GM19463 (cell line): ENCODE data around the gene CHFR.
"Not testable (repeated sequence)": the region's sequence is repeated elsewhere in the genome, so short reads cannot be mapped to it uniquely, and the experiment has no call there.

Experiments used
- ATAC-seq: cut with Tn5 transposase; IDR thresholded peaks from one replicate; pipeline ENCODE4 v1.9.1; 2021; ENCODE audit warnings: mild to moderate bottlenecking, moderate library complexity; ENCODE audit not compliant: unreplicated experiment

The CHFR gene

GRCh38 chr12:132813443-132813842 is 74.0 kb downstream of the CHFR start:
- no peak for ATAC-seq

- no peak for ATAC-seq
These were observed 74.6 kb downstream of the CHFR start for GRCh38 chr12:132812631-132813305.

GRCh38 chr12:132809391-132809790 is 78.0 kb downstream of the CHFR start:
- ATAC-seq: not testable (repeated sequence)

GRCh38 chr12:132807295-132808092 is 79.9 kb downstream of the CHFR start:
- ATAC-seq: no peak

GRCh38 chr12:132806857-132807256 is 80.5 kb downstream of the CHFR start:
- ATAC-seq: no peak

GRCh38 chr12:132804426-132804861 is 83.0 kb downstream of the CHFR start:
- ATAC-seq: no peak

- no peak for ATAC-seq
These were observed 83.5 kb downstream of the CHFR start for GRCh38 chr12:132803888-132804287.

- ATAC-seq: no peak
These were observed 84.3 kb downstream of the CHFR start for GRCh38 chr12:132803125-132803524.

GRCh38 chr12:132801741-132802140 is 85.7 kb downstream of the CHFR start:
- ATAC-seq: no peak

GRCh38 chr12:132798836-132799235 is 88.6 kb downstream of the CHFR start:
- no peak for ATAC-seq

- no peak for ATAC-seq
These were observed 89.4 kb downstream of the CHFR start for GRCh38 chr12:132797820-132798570.

GRCh38 chr12:132795847-132796246 is 91.6 kb downstream of the CHFR start:
- ATAC-seq: no peak

GRCh38 chr12:132791940-132792339 is 95.5 kb downstream of the CHFR start:
- ATAC-seq: not testable (repeated sequence)

- ATAC-seq: no peak
These were observed 98.3 kb downstream of the CHFR start for GRCh38 chr12:132789099-132789471.

- no peak for ATAC-seq
These were observed 98.9 kb downstream of the CHFR start for GRCh38 chr12:132788375-132789098.

- no peak for ATAC-seq
These were observed 99.5 kb downstream of the CHFR start for GRCh38 chr12:132787877-132788276.

- ATAC-seq: no peak
These were observed 101.2 kb downstream of the CHFR start for GRCh38 chr12:132786192-132786591.

- ATAC-seq: no peak
These were observed 102.8 kb downstream of the CHFR start for GRCh38 chr12:132784580-132784979.

GRCh38 chr12:132783917-132784531 is 103.4 kb downstream of the CHFR start:
- ATAC-seq: no peak
